ENCODE results near the gene AGO4. TPM values are rescaled to one million over a fixed set of nuclear protein-coding genes. Genes with fewer than 3 reads are reported as not detected.

AGO4 gene
- total and polyA plus RNA-seq, 2 of the 8 experiments (the other 6 are each of a cell fraction or from before 2014, with no cell fraction given): 5.5 to 7.7 TPM

DNA sequence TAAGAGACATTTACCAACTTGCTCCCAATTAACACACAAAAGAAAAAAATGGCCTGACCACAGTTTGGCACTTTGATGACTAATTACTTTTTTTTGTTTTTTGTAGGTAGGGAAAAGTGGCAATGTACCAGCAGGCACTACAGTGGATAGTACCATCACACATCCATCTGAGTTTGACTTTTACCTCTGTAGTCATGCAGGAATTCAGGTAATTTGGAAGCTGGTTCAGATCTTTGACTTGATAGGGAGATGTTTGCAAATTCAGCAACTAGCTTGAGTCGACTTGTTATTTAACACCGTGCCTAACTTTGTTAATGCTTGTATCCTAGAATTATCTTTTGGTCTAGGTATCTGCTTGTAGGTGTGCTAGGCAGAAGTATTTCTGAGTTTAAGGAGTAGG lies 42.2 kb downstream of the AGO4 start:
- H3K23me2 ChIP-seq (ENCODE audit: low read depth, low read length): no peaks in the 10 kb centered on the region
- no peaks in the 10 kb centered on the region for H3K27me3 ChIP-seq (replicated peaks in 1 of 4; ENCODE audit: control insufficient read depth in 3 of 4, extremely low read depth in 1 of 4, insufficient read depth in 3 of 4, low read length in 3 of 4)
- no peak overlapping the region for H3K23ac ChIP-seq (ENCODE audit: insufficient read length)
- no peak overlapping the region for H3K9ac ChIP-seq (replicated peaks in 1 of 4; ENCODE audit: extremely low read depth in 1 of 4, low read depth in 3 of 4, low read length in 3 of 4)
- no peak overlapping the region for H3K4ac ChIP-seq (replicated peaks; ENCODE audit: insufficient read length, low read depth, low read length)
- H4K20me1 ChIP-seq (replicated peaks in 1 of 2; ENCODE audit: control insufficient read depth in 1 of 2, insufficient read depth in 2 of 2, low read length in 2 of 2): no peaks in the 10 kb centered on the region
- POLR2A ChIA-PET (ENCODE audit: partially characterized antibody): no interaction called here
- CTCF ChIA-PET (ENCODE audit: partially characterized antibody): interaction anchor here (0.6 to 0.8 kb wide), 2 partner anchors 30 to 123 kb away, joined by 3 read pairs; no protein-coding TSS in a partner anchor
- no peak overlapping the region for H4K5ac ChIP-seq (ENCODE audit: insufficient read length, low read depth, low read length)
- H3K9me3 ChIP-seq (ENCODE audit: insufficient read depth in 2 of 2, low read depth in 1 of 2, low read length in 1 of 2): no peaks in the 10 kb centered on the region
- no peak overlapping the region for H4K91ac ChIP-seq (replicated peaks; ENCODE audit: insufficient read length, low read length)
- no peak overlapping the region for H3K14ac ChIP-seq (ENCODE audit: insufficient read length)
- H3K27ac ChIP-seq (ENCODE audit: low read depth, low read length): no peak overlapping the region
- H3K4me3 ChIP-seq (ENCODE audit: extremely low read depth in 1 of 4, insufficient read depth in 2 of 4, low read depth in 3 of 4, low read length in 4 of 4): no peak overlapping the region
- H2BK20ac ChIP-seq (ENCODE audit: low read length): no peak overlapping the region
- H3K36me3 ChIP-seq (ENCODE audit: control insufficient read depth in 2 of 4, insufficient read depth in 4 of 4, low read length in 3 of 4): peaks cover 0 to 5% (median 3%) of the 10 kb centered on the region in 4 experiments; a peak in 4 of 8 replicates
- DNase-seq (ENCODE audit: low read depth in 1 of 2, low spot score in 2 of 2) (peak in 1 of 2 experiments; percentile 13), FAIRE-seq (peak; percentile 77)
- no peak overlapping the region for H3K18ac ChIP-seq (ENCODE audit: extremely low read depth, low read length)
- no peak overlapping the region for H2AK5ac ChIP-seq (ENCODE audit: low read depth, low read length)
- no peak overlapping the region for H2BK12ac ChIP-seq (ENCODE audit: low read depth, low read length)
- peaks cover 0 to 4% (median 4%) of the 10 kb centered on the region in 4 experiments; a peak in 2 of 7 replicates for H3K4me1 ChIP-seq (replicated peaks in 1 of 4; ENCODE audit: control insufficient read depth in 3 of 4, insufficient read depth in 4 of 4, low read length in 3 of 4)
- TF ChIP-seq TEAD4 (IDR thresholded peaks at IDR 0.05; ENCODE audit: low read depth, low read length): peak; percentile 53; the same call in 1 of the 2 replicates
- TF ChIP-seq SP2 (IDR thresholded peaks at IDR 0.05; ENCODE audit: low read length): no peak
- no peak for TF ChIP-seq HDAC2 (IDR thresholded peaks at IDR 0.05; ENCODE audit: borderline replicate concordance in 1 of 2, low read depth in 2 of 2, low read length in 2 of 2)
- TF ChIP-seq CEBPB (IDR thresholded peaks at IDR 0.05; ENCODE audit: low read depth, low read length): no peak
- TF ChIP-seq, protein P1, sequence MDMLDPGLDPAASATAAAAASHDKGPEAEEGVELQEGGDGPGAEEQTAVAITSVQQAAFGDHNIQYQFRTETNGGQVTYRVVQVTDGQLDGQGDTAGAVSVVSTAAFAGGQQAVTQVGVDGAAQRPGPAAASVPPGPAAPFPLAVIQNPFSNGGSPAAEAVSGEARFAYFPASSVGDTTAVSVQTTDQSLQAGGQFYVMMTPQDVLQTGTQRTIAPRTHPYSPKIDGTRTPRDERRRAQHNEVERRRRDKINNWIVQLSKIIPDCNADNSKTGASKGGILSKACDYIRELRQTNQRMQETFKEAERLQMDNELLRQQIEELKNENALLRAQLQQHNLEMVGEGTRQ (IDR thresholded peaks at IDR 0.05; ENCODE audit: low read length): no peak
- TF ChIP-seq EP300 (IDR thresholded peaks at IDR 0.05; ENCODE audit: borderline replicate concordance in 1 of 2, low read depth in 2 of 2, low read length in 2 of 2): no peak
- TF ChIP-seq RFX5 (IDR thresholded peaks at IDR 0.05; ENCODE audit: borderline replicate concordance, low read depth, low read length): no peak
- no peak for TF ChIP-seq TBP (IDR thresholded peaks at IDR 0.05; ENCODE audit: low read depth, low read length)
- WGBS, 2 experiments (ENCODE audit: extremely low coverage in 1 of 2, insufficient coverage in 1 of 2, insufficient read length in 1 of 2, insufficient replicate concordance in 2 of 2, low coverage in 1 of 2, low lambda C conversion rate in 2 of 2, missing lambda C conversion rate in 1 of 2): 63% methylated on average over 2 of the region's 2 CpGs; no CpG with 5 or more reads in 1 of the 2 experiments
- H2AFZ ChIP-seq (ENCODE audit: low read length): no peak overlapping the region
- no peak overlapping the region for H2BK120ac ChIP-seq (replicated peaks; ENCODE audit: low read depth, low read length)
- H2BK5ac ChIP-seq (ENCODE audit: low read depth, low read length): no peak overlapping the region
- H2BK15ac ChIP-seq (ENCODE audit: low read length): no peak overlapping the region
- H3K4me2 ChIP-seq (ENCODE audit: insufficient read depth in 1 of 2, low read depth in 2 of 2, low read length in 2 of 2): no peak overlapping the region
- no peaks in the 10 kb centered on the region for H3K79me2 ChIP-seq (ENCODE audit: control insufficient read depth in 1 of 2, insufficient read depth in 2 of 2, low read length in 2 of 2)
- no peak overlapping the region for H3K56ac ChIP-seq (replicated peaks; ENCODE audit: insufficient read length, low read depth, low read length)
- H4K8ac ChIP-seq (ENCODE audit: extremely low read depth, insufficient read depth, low read length): no peak overlapping the region
- H3K79me1 ChIP-seq (ENCODE audit: low read depth, low read length): no peaks in the 10 kb centered on the region

All from H1 (cell line).